ES-I3 (cell line): ENCODE results near the gene KCNJ2.

ENCODE experiments used
- H3K36me3 ChIP-seq: 2 replicates; pipeline ENCODE4 v1.6.1; 2013; ENCODE audit warnings: mild to moderate bottlenecking, low read length, control low read depth, moderate library complexity; ENCODE audit not compliant: insufficient read depth
- H3K4me1 ChIP-seq: 2 replicates; pipeline ENCODE4 v1.6.1; 2013; ENCODE audit warnings: mild to moderate bottlenecking, control low read depth, low read length; ENCODE audit not compliant: insufficient read depth
- H3K9ac ChIP-seq: 2 replicates; pipeline ENCODE4 v1.6.1; 2013; ENCODE audit warnings: low read depth, mild to moderate bottlenecking, low read length, moderate library complexity
- H3K9me3 ChIP-seq: 2 replicates; pipeline ENCODE4 v1.6.1; 2013; ENCODE audit warnings: mild to moderate bottlenecking, low read length, moderate library complexity; ENCODE audit not compliant: control insufficient read depth, insufficient read depth

Gene KCNJ2

DNA sequence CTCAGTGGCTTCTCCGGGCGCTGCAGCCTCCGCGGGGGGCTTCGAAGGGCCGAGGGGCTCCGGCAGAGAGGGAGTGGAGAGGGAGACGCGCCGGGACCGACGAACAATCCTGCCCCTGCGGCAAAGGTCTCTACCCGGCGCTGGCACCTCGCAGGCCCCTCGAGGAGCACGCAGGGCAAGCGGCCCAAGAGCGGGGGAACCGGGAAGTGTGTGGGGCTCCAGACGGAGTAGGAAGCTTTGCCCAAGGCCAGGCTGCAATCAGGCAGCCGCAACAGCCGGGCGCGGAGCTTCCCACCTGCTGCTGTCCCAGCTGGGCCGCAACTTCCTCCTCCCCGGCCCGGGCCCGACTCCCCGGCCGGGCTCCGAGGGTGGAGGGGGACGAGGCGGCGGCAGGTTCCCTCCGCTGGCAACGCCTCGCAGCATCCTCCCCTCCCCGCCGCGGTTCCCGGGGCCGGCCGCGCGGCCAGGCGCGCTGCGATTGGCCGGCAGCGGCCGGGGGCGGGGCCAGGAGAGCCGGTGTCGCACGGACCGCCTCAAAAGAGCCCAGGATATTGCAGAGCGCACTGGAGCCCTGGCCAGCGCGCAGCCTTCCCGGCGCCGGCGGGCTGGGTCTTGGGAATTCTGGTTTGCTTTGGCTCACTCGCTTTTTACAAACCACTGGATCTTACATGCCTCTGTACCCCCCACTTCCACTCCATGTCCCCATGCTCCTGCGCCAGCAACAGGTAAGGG lies at the start of gene KCNJ2:
Gene KCNJ2 (plus strand): TSS at position 556 of the 732 bp plus-strand sequence. CDS start 5,508 bp downstream, outside the sequence.
- H3K36me3 ChIP-seq, result no peaks in the 10 kb centered on the region
- peaks cover 4% of the 10 kb centered on the region for H3K4me1 ChIP-seq
- H3K9ac ChIP-seq, result peak within 1 kb of the TSS; percentile 89

DNA sequence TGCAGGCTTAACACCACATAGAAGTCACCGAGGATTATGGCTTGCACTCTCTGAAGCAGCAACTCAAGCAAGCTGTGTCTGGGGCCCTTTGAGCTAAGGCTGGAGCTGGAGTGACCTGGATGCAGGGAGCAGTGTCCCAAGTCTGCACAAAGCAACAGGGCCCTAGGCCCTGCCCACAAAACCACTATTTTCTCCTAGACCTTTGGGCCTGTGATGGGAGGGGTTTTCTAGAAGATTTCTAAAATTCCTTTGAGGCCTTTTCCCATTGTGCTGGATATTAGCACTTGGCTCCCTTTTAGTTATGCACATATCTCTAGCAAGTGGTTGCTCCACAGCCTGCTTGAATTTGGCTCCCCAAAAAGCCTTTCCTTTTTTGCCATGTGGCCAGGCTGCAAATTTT lies 49.8 kb upstream of the KCNJ2 start:
- Histone ChIP-seq H3K4me1 (no peaks in the 10 kb centered on the region), H3K9me3 (no peaks in the 10 kb centered on the region), H3K36me3 (no peaks in the 10 kb centered on the region), H3K9ac (no peak overlapping the region)

More for the DNA sequence above, at the start of gene KCNJ2:
- no peaks in the 10 kb centered on the region for H3K9me3 ChIP-seq

DNA sequence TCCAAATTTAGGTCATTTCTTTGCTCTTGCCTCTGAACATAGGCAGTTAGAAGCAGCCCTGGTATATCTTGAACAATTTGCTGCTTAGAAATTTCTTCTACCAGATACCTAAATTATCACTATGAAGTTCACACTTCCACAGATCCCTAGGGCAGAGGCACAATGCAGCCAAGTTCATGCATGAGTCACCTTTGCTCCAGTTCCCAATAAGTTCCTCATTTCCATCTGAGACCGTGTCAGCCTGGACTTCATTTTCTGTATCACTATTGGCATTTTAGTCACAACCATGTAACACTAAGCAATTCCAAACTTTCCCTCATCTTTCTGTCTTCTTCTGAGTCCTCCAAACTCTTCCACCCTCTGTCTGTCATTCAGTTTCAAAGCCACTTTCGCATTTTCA lies 49.3 kb upstream of the KCNJ2 start:
- Histone ChIP-seq H3K9me3 (no peaks in the 10 kb centered on the region), H3K9ac (no peak overlapping the region), H3K36me3 (no peaks in the 10 kb centered on the region), H3K4me1 (no peaks in the 10 kb centered on the region)

DNA sequence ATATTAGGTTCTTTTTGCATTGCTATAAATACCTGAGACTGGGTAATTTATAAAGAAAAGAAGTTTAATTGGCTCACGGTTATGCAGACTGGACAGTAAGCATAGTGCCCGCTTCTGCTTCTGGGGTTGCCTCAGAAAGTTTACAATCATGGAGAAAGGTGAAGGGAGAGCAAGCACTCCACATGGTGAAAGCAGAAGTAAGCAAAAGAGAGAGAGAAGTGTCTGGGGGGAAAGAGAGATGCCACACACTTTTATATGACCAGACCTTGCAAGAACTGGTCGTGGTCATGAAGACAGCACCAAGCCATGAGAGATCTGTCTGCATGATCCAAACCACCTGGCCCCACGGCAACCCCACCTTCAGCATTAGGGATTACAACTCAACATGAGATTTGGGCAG lies 48.9 kb upstream of the KCNJ2 start:
- H3K4me1 ChIP-seq, result no peaks in the 10 kb centered on the region
- H3K9ac ChIP-seq, result no peak overlapping the region
- no peaks in the 10 kb centered on the region for H3K36me3 ChIP-seq
- H3K9me3 ChIP-seq, result no peaks in the 10 kb centered on the region

DNA sequence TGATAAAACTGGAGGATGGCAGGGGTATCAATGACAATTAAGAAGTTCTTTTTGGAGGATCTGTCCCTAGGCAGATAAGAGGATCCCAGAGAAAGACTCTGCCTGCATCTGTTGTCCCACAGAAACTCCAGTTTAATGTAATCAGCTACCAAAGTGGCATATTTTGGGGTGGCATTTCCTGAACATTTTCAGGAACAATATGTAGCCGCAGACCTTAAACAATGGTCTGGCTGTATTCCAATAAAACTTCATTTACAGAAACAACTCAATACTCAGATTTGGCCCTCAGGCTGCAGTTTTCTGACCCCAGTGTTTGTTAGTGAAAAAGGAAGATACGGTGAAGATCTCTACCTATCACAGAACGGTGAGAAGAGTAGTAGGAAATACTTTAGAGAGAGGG lies 48.2 kb upstream of the KCNJ2 start:
- H3K9ac ChIP-seq, result no peak overlapping the region
- H3K9me3 ChIP-seq, result no peaks in the 10 kb centered on the region
- H3K36me3 ChIP-seq, result no peaks in the 10 kb centered on the region
- no peaks in the 10 kb centered on the region for H3K4me1 ChIP-seq

DNA sequence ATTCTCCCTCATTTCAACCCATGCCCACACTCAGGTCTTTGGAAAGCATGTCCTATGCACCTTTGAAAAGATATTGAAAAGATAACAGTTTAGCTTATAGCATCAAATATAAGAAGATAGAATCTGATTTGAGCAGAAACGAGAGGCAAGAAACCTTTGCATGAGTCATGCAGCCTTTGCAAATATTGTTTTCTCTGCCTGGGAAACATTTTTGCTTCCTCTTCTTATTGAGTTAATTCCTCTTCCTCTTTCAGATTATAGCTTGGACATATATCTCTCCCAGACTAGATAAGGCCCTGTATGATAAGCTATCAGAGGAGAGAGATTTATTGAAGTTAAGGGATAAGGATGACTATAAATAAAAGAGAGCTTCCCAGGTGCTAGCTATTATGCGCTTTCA lies 46.1 kb upstream of the KCNJ2 start:
- no peaks in the 10 kb centered on the region for H3K36me3 ChIP-seq
- no peaks in the 10 kb centered on the region for H3K4me1 ChIP-seq
- H3K9ac ChIP-seq, result no peak overlapping the region
- no peaks in the 10 kb centered on the region for H3K9me3 ChIP-seq

DNA sequence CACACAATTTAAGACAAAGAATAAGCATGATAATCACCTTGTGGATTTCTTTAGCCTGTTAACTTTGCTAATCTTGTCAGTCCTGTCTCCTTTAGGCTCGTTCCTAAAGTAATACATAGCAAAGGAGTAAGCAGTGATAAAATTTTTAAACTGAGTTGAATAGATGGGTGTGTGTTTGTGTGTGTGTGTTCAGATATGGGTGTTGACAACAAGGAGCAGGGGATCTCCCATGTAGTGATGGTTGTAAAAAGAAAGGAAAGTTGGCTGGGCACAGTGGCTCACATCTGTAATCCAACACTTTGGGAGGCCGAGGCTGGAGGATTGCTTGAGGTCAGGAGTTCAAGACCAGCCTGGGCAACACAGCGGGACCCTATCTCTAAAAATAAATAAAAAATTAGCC lies 44.6 kb upstream of the KCNJ2 start:
- Histone ChIP-seq H3K9ac (no peak overlapping the region), H3K9me3 (no peaks in the 10 kb centered on the region), H3K4me1 (no peaks in the 10 kb centered on the region)

DNA sequence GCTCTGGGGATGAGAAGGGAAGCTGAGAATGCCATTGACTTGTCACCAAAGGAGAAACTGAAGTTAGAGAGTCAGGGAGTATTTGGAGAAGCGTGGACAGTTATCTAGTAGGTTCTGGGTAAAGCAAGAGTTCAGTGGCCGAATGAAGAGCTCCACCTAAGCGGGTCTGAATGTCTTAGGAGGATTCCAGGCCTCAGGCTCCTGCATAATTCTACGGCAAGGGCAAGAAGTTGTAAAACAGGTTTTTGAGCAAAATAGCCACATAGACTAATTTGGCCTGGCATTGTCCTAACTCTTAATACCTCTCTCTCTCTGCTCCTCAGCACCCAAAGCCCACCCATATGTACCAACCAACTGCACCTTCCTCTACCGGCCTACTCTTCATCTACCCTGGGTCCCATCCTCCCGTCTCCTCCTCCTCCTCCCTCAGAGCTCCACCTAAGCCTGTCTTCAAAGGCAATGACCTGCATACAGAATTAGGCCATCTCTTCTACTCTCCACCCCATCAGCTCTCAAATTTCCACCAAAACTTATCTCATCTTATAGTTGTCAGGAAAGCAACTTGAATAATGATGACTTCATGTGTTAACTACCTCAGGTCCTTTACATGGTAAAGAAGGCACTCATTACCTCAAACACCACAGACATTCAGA lies 42.0 kb upstream of the KCNJ2 start:
- H3K4me1 ChIP-seq, result no peaks in the 10 kb centered on the region
- no peaks in the 10 kb centered on the region for H3K9me3 ChIP-seq
- H3K9ac ChIP-seq, result no peak overlapping the region
- no peaks in the 10 kb centered on the region for H3K36me3 ChIP-seq

More for the DNA sequence above, 44.6 kb upstream of the KCNJ2 start:
- H3K36me3 ChIP-seq, result no peaks in the 10 kb centered on the region

DNA sequence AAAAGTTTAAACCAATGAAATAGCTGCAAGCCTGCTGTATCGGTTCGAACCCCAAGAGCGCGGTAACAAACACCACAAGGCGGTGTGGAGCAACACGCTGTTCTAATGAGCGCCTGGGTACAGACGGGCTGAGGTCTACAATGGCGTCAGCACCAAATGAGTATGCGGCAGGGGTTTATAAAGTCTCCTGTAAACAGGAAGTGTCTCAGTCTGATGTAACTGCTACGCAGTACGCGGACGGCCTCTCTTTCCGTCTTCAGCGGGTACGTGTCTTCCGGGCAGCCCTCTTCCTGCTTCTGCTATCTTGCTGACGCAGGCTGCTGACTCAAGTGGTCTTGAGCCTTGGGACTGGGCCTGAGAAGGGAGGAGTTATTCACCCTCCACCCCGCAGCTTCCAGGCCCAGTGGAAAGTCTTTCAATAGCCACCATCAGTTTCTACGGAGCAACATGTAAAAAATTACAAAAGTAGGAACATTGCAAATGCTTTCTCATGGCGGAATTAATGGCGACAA lies 40.5 kb upstream of the KCNJ2 start:
- Histone ChIP-seq H3K9ac (no peak overlapping the region), H3K4me1 (no peaks in the 10 kb centered on the region), H3K36me3 (no peaks in the 10 kb centered on the region), H3K9me3 (no peaks in the 10 kb centered on the region)

DNA sequence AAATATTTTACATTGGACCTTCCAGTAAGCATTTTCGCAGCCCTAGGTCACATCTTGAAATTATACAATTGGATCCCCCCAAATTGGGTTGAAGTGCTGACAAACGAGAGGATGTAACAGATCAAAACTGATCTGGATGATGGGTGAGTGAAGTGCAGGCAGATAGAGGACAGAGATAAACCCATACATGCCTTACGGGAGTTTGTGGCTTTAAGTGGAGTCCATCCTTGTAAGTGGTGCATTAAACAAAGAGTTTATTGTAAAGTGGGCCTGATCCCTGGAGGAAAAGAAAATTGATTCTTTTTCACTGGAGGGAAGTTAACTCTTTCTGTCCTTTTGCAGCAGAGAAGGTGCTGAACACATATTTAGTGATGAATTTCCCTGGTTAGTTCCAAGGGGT lies 39.0 kb upstream of the KCNJ2 start:
- Histone ChIP-seq H3K9me3 (no peaks in the 10 kb centered on the region), H3K4me1 (no peaks in the 10 kb centered on the region), H3K36me3 (no peaks in the 10 kb centered on the region), H3K9ac (no peak overlapping the region)

DNA sequence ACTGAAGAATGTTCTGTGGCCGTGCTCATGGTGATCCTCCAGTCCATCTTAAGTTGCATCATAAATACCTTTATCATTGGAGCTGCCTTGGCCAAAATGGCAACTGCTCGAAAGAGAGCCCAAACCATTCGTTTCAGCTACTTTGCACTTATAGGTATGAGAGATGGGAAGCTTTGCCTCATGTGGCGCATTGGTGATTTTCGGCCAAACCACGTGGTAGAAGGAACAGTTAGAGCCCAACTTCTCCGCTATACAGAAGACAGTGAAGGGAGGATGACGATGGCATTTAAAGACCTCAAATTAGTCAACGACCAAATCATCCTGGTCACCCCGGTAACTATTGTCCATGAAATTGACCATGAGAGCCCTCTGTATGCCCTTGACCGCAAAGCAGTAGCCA lies 36.8 kb upstream of the KCNJ2 start:
- Histone ChIP-seq H3K9me3 (no peaks in the 10 kb centered on the region), H3K9ac (no peak overlapping the region), H3K4me1 (peaks cover 3% of the 10 kb centered on the region), H3K36me3 (no peaks in the 10 kb centered on the region)

DNA sequence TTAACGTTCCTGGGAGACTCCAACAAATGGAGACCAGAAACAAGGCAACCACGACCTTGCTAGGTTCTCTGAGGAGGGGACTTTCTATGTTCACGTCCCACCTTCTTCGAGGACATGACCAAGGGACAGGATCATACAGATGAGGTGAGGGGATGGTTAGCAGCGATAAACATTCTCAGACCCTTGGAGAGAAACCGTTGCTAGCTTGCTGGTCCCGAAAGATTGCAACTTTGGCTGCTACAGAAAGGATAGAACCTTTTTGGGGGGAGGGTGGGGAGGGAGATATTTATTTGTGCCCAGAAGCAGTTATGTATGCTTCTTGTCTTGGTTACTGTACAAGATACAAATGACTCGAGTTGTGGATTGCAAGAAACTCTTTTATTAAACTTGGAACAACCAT lies 35.3 kb upstream of the KCNJ2 start:
- peaks cover 10% of the 10 kb centered on the region for H3K4me1 ChIP-seq
- H3K36me3 ChIP-seq, result no peaks in the 10 kb centered on the region
- no peak overlapping the region for H3K9ac ChIP-seq
- H3K9me3 ChIP-seq, result no peaks in the 10 kb centered on the region

DNA sequence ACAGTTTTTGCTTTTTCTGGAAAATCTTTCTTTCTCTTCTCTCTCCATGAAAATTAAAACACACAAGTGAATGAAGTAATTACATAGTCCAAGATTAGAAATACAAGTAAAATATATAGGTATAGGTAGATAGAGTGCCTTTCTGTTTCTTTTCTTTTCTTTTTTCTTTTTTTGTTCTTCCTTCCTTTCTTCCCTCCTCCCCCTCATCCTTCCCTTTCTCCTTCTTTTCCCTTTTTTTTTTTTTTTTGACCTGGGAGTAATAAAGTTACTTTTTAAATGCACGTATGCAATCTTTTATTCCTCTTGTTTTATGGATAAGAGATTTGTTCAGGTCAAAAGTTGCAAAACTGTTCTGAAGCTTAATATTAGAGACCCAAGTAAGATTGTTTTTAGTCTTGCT lies 34.6 kb upstream of the KCNJ2 start:
- H3K36me3 ChIP-seq, result no peaks in the 10 kb centered on the region
- no peaks in the 10 kb centered on the region for H3K9me3 ChIP-seq
- H3K4me1 ChIP-seq, result peaks cover 10% of the 10 kb centered on the region
- no peak overlapping the region for H3K9ac ChIP-seq

DNA sequence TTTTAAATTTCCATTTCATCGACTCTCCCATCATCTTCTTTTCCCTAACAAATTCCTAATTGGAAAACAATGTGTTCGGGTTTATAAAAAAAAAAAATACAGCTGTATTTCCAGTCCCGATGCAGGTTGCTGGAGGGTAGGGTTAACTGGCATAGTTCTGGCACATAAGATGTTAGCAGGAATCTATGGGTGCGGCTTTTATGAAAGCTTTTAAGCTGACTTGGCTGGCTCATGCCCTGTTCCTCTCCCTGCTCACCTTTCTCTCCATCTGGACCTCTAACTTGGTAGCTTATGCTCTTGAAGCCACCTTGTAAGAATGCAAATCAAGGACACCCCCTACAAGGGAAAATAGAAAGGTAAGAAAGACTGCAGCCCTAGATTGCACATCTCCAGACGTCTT lies 33.2 kb upstream of the KCNJ2 start:
- Histone ChIP-seq H3K9me3 (no peaks in the 10 kb centered on the region), H3K36me3 (no peaks in the 10 kb centered on the region), H3K9ac (no peak overlapping the region), H3K4me1 (peaks cover 10% of the 10 kb centered on the region)
